Hypothalamus (tissue), 51 donors: ENCODE measurements around the gene JPH3.
"Not testable (repeated sequence)": the region's sequence is repeated elsewhere in the genome, so short reads cannot be mapped to it uniquely, and the experiment has no call there.

Source experiments
- DNase-seq, 51 donors: peaks; one replicate each; lab custom pipeline; 2025; lab: John Stamatoyannopoulos, UW

JPH3 gene

DNA sequence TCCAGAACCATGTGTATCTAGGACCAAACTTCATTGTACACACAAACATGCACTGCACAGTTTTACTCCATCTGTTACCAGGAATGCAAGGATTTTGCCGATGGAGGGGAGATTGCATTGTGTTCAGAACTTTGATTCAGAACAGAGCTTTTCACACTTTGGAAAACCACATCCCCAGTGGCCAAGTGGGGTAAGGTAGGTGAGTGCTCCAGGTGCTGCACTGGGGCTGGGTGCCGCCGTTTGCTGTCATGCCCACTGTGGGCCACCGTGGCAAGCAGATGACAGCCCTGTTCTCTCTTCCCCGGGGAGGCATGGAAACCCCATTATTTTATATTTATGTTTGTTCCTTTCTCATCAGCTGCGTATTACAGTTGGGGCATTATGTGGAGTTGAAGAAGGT lies 29.3 kb upstream of the JPH3 start:
- DNase-seq = no peak

- DNase-seq = no peak
These were observed 27.1 kb upstream of the JPH3 start for GRCh38 chr16:87575027-87575804.

DNA sequence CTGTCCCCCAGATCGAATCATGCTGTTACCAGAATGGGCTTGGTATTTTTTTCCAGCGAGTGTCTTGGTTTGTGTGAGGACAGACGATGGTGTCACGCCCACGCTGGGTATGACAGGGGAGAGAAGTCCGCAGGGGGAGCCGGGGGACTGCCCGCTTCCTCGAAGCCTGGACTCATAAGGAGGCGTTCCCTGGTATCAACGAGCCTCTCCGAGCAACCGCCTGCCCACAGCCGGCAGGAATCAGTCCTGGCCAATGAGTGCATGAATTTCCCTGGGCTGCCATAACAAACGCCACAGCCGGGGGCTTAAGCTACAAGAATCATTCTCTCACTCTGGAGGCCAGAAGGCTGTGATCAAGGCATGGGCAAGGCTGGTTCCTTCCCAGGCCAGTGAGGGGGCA lies 26.1 kb upstream of the JPH3 start:
- DNase-seq = no peak

DNA sequence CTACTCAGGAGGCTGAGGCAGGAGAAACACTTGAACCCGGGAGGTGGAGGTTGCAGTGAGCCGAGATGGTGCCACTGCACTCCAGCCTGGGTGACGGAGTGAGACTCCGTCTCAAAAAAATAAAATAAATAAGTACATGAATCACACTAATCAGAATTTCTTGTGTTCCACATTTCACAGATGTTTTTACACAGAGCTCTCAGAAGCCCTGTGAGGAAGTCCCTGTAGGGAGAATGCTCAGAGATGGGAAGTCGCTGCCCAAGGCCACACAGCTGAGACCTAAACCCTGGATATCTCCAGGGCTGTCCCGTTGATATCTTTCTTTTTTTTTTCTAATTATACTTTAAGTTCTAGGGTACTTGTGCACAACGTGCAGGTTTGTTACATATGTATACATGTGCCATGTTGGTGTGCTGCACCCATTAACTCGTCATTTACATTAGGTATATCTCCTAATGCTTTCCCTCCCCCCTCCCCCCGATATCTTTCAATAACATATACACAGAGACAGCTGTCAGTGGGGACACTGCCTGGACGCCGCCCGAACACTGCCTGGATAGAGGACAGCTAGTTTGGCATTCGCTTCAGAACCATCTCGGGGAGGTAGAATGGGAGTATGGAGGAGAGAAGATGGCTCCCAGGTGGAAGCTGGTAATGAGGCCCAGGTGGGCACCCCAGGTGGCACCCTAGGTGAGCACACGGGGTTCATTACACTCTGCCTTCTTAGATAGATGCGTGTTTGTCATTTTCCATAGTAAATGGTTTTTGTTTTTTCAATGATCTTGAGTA lies 24.0 kb upstream of the JPH3 start:
- not testable (repeated sequence) for DNase-seq

- no peak for DNase-seq
These were observed 22.6 kb upstream of the JPH3 start for GRCh38 chr16:87579691-87580090.

DNA sequence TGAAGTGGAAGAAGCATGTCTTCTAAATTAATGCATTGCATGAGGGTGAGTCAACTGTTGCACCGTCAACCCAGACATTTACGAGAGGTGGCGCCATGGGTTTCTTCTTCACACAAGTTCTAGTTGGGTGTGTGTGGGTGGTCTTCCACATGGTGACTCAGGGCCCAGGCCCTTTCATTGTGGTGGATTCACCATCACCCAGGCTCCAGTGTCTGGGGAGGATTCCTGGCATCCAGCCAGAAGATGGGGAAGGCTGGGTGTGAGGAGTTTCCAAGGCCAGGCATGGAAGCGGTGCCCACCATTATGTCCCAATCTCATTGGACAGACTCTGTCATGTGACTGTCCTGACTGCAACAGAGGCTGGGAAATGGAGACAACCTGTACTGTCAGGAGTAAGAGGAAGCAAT lies 21.4 kb upstream of the JPH3 start:
- DNase-seq = peak in 1 of 51 donors; percentile 34

DNA sequence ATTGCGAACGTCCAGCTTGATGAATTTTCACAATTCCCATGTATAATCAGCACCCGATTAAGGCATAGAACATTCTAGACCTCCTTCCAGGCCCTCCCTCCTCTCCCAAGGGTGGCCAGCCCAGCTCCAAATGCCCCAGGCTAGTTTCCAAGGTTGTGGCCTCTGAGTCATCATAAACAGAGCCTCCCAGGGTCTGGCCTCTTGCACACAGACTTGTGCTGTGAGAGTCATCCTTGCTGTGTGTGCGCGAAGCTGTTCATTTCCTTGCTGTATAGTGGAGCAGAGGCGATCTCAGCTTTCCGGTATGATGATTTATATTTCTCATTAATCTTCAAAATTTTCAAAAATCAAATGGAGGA lies 20.5 kb upstream of the JPH3 start:
- DNase-seq = peak in 3 of 51 donors; percentile 17 to 29 (median 28)

DNA sequence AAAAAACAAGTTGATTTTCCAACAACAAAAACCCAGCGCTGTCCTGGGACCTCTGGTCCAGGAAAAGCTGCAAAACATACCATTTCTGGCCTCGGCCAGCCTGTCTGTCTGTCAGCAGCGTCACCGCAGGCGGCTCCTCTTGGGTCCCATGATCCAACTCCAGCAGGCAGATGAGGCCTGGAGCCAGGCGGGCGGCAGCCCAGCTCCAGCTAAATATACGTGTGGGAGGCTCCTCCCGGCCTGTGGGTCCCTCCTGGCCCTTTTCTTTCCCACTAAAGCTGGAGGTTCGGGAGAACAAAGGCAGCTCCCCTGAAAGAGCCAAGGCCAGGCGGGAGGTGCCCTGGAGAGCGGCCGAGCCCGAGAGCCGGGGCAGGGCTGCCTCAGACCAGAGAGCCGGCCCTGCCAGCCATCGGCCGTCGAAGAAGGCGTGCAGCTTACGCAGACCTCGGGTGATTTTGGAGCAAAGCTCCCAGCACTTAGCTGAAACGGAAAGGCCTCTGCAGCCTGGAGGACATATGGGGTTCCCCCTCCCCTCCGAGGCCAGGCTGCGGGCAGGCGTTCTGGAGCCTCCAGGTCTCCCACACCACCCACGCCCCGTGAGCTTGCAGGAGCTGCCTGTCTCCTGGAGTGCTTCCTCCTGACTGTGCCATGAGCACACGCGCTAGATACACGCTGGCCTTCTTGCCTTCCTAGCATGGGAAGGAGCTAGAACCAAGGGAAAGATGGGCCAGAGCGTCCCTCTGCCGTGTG lies 19.9 kb upstream of the JPH3 start:
- DNase-seq = peak in 7 of 51 donors; percentile 9 to 25 (median 18)

- no peak for DNase-seq
These were observed 19.4 kb upstream of the JPH3 start for GRCh38 chr16:87582966-87583325.

- DNase-seq = no peak
These were observed 18.7 kb upstream of the JPH3 start for GRCh38 chr16:87583453-87584131.

GRCh38 chr16:87584271-87584670 lies 18.0 kb upstream of the JPH3 start:
- DNase-seq = no peak

GRCh38 chr16:87584975-87585374 lies 17.3 kb upstream of the JPH3 start:
- DNase-seq = no peak

GRCh38 chr16:87585442-87586200 lies 16.7 kb upstream of the JPH3 start:
- DNase-seq = no peak

GRCh38 chr16:87586201-87586782 lies 16.0 kb upstream of the JPH3 start:
- DNase-seq = no peak

- DNase-seq = no peak
These were observed 14.7 kb upstream of the JPH3 start for GRCh38 chr16:87587636-87588035.

DNA sequence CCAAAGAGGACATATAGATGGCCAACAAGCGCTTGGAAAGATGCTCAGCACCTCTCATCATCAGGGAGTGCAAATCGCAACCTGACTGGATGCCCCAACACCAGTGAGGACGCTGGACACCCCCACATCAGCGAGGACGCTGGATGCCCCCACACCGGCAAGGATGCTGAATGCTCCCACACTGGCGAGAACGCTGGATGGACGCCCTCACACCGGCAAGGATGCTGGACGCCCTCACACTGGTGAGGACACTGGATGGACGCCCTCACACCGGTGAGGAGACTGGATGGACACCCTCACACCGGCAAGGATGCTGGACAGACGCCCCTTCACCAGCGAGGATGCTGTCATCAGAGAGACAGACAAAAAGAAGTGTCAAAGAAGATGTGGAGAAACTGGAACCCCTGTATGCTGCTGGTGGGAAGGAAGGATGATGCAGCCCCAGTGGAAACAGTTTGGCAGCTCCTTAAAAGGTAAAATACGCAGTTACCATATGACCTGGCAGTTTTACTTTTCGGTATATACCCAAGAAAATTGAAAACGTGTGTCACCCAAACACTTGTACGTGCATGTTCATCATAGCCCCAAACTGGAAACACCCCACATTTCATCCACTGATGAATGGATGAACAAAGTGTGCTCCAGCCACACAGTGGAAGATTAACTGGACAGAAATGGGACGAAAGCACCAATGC lies 10.1 kb upstream of the JPH3 start:
- no peak for DNase-seq

DNA sequence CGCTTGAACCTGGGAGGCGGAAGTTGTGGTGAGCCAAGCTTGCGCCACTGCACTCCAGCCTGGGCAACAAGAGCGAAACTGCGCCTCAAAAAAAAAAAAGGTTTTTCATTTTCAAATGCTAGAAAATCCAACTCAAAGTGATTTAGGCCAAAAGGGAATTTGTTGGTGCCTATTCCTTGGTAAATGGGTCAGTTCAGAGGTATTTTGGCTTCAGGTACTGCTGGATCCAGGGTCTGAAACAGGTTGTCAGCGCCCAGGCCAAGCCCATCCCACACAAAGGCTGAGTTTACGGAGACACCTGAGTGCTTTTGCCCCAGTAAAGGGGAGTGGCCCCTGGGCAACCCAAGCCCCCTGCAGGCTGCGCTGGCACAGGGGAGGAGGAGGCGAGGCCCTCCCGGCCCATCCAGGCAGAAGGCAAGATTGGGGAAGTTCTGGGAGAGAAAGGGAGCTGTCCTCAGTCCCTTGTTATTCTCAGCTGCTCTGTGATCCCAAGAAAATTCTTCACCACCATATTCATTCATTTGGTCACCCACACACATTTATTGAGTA lies 8.5 kb upstream of the JPH3 start:
- no peak for DNase-seq

GRCh38 chr16:87595712-87596111 lies 6.6 kb upstream of the JPH3 start:
- DNase-seq = no peak

GRCh38 chr16:87597324-87597830 lies 4.9 kb upstream of the JPH3 start:
- DNase-seq = no peak
